ENCODE measurements around the gene COL7A1. TPM values are rescaled to one million over a fixed set of nuclear protein-coding genes. Genes with fewer than 3 reads are reported as not detected.
"Not testable (repeated sequence)": the region's sequence is repeated elsewhere in the genome, so short reads cannot be mapped to it uniquely, and the experiment has no call there.

Gene COL7A1
- total and polyA plus RNA-seq, 4 donors: 4.3 to 18.7 (median 8.5) TPM

DNA sequence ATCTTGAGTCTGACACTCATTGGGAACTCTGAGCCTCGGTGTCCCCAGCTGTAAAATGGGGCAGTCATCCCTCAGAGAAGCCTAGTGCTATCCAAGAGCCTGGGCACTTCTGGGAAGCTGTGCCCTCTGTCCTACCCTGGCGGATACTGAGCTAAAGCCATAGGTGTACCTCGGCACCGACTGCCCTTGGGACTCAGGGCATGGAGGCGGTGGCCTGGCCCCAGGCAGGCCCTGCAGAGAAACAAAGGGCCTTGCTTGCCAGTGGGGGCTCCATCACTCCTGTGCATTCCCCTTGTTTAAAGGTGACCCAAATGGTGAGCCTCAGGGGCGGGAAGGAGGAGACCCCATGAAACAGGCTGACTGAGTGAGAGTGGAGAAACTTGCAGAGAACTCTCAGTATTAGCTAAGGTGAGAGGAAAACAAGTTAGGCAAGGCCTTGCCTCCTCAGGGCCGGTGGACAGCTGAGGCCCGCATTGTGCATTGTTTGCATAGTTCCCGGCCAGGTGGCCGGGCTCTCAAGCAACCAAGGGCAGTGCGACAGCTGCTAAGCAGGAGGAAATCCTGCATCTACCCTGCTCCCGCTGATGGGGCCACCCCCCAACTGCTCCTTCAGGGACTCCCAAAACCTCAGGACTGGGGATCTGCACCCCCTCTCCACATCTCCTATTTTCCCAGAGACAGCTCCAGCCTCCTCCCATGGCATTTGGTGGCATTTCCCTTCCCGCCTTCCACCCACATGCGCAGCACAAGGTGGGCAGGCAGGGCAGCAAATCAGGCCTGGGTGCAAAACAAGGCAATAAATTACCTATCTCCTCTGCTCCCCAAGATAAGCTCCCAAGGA is 42.8 kb downstream of the COL7A1 start:
- TF ChIP-seq, protein P1, sequence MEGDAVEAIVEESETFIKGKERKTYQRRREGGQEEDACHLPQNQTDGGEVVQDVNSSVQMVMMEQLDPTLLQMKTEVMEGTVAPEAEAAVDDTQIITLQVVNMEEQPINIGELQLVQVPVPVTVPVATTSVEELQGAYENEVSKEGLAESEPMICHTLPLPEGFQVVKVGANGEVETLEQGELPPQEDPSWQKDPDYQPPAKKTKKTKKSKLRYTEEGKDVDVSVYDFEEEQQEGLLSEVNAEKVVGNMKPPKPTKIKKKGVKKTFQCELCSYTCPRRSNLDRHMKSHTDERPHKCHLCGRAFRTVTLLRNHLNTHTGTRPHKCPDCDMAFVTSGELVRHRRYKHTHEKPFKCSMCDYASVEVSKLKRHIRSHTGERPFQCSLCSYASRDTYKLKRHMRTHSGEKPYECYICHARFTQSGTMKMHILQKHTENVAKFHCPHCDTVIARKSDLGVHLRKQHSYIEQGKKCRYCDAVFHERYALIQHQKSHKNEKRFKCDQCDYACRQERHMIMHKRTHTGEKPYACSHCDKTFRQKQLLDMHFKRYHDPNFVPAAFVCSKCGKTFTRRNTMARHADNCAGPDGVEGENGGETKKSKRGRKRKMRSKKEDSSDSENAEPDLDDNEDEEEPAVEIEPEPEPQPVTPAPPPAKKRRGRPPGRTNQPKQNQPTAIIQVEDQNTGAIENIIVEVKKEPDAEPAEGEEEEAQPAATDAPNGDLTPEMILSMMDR (IDR thresholded peaks at IDR 0.05; ENCODE audit: control extremely low read depth, extremely low read depth): no peak
- Histone ChIP-seq H3K4me3 (no peak overlapping the region), H3K27ac (ENCODE audit: low read depth in 1 of 2, low read length in 1 of 2) (peak overlapping the region in 1 of 2 donors; percentile 8), H3K9me3 (ENCODE audit: control insufficient read depth in 4 of 4, insufficient read depth in 3 of 4, low read length in 3 of 4) (no peaks in the 10 kb centered on the region), H3K27me3 (ENCODE audit: control insufficient read depth in 3 of 3, insufficient read depth in 3 of 3, low read length in 2 of 3) (no peaks in the 10 kb centered on the region), H3K9ac (ENCODE audit: insufficient read depth in 1 of 2, low read length in 2 of 2) (no peak overlapping the region), H3K4me1 (ENCODE audit: control insufficient read depth in 5 of 5, insufficient read depth in 5 of 5, low read length in 5 of 5) (peaks cover 0 to 10% (median 6%) of the 10 kb centered on the region in 5 donors), H3K36me3 (ENCODE audit: control insufficient read depth in 4 of 4, insufficient read depth in 4 of 4, low read length in 4 of 4) (peaks cover 0 to 1% (median under 1%) of the 10 kb centered on the region in 4 donors)
- DNase-seq (peak; percentile 31 to 48 (median 36)), ATAC-seq (ENCODE audit: insufficient read depth, low FRiP score) (no peak)
- 77 to 81% methylated on average over 14 of the region's 14 CpGs for WGBS, 2 donors

GRCh38 chr3:48551651-48552050 is 43.5 kb downstream of the COL7A1 start:
- H3K27me3 ChIP-seq (ENCODE audit: control insufficient read depth in 3 of 3, insufficient read depth in 3 of 3, low read length in 2 of 3); H3K9me3 ChIP-seq (ENCODE audit: control insufficient read depth in 4 of 4, insufficient read depth in 3 of 4, low read length in 3 of 4); H3K4me1 ChIP-seq (ENCODE audit: control insufficient read depth in 5 of 5, insufficient read depth in 5 of 5, low read length in 5 of 5); H3K9ac ChIP-seq (ENCODE audit: insufficient read depth in 1 of 2, low read length in 2 of 2); H3K36me3 ChIP-seq (ENCODE audit: control insufficient read depth in 4 of 4, insufficient read depth in 4 of 4, low read length in 4 of 4); ATAC-seq (ENCODE audit: insufficient read depth, low FRiP score); DNase-seq; H3K4me3 ChIP-seq; H3K27ac ChIP-seq (ENCODE audit: low read depth in 1 of 2, low read length in 1 of 2): not testable (repeated sequence)
- 87 to 96% methylated on average over 7 of the region's 7 CpGs for WGBS, 2 donors

DNA sequence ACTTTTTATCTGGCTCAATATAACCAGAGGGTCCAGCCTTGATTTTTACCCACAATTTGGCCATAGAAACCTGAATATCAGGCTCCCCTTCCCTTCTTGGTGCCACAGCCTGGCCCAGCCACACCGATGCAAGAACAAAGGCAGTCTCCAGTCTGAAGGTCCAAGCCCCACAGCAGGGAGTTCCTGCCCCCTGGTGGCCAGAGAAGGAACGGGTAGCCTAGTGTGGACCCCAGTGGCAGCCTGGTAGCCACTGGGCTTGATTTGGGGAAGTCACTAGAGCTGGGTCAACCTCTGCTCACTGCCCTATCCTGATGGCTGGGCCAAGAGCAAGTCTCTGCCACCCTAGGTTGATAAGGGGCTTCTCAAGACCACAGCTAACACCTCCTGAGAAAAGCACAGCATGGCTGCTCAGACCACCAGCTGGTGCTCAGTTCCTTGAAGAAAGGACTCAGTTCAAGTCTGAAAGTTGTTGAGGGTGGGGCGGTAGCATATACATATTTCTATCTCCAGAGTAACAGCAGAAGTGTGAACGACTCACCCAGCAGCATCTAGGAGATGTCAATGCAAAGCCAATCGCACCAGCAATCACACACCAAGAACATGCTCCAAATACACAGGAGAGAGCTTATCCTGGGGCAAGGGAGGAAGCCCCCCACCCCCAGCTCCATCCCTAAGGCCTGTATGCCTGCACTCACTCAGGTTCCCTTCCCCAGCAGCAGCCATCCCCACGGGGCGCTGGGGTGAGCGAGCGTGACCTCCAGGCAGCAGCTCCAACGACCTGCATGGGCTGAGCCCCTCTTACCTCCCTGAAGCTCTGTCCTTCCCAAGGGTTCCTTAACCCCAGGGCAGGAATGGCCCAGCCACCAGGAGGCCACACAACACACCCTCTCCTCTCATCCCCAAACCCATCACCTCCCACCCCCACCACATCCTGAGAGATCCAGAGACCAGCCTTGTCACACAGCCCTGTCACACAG is 46.1 kb downstream of the COL7A1 start:
- ATAC-seq (ENCODE audit: insufficient read depth, low FRiP score): peak; percentile 86
- TF ChIP-seq, protein P1 (IDR thresholded peaks at IDR 0.05; ENCODE audit: control extremely low read depth, extremely low read depth): peak; percentile 93
- Histone ChIP-seq H3K9me3 (ENCODE audit: control insufficient read depth in 4 of 4, insufficient read depth in 3 of 4, low read length in 3 of 4) (no peaks in the 10 kb centered on the region), H3K4me1 (ENCODE audit: control insufficient read depth in 5 of 5, insufficient read depth in 5 of 5, low read length in 5 of 5) (peaks cover 0 to 7% (median 0%) of the 10 kb centered on the region in 5 donors), H3K36me3 (ENCODE audit: control insufficient read depth in 4 of 4, insufficient read depth in 4 of 4, low read length in 4 of 4) (peaks cover 0 to 3% (median under 1%) of the 10 kb centered on the region in 4 donors), H3K9ac (ENCODE audit: insufficient read depth in 1 of 2, low read length in 2 of 2) (no peak overlapping the region), H3K27me3 (ENCODE audit: control insufficient read depth in 3 of 3, insufficient read depth in 3 of 3, low read length in 2 of 3) (no peaks in the 10 kb centered on the region), H3K27ac (ENCODE audit: low read depth in 1 of 2, low read length in 1 of 2) (no peak overlapping the region), H3K4me3 (no peak overlapping the region)
- DNase-seq: peak; percentile 79 to 81 (median 81)
- 70 to 74% methylated on average over 10 of the region's 10 CpGs for WGBS, 2 donors

Data from lung (tissue), 12 donors.